T follicular helper cell (primary cell): ENCODE data around the gene VGLL3.
"Not testable (repeated sequence)": the region's sequence is repeated elsewhere in the genome, so short reads cannot be mapped to it uniquely, and the experiment has no call there.

ENCODE experiments used
- DNase-seq: peaks from one replicate; pipeline ENCODE4 v3.0.0-alpha.2; 2020; ENCODE audit warnings: low read depth
- total RNA-seq, 2 experiments: gene quantifications; one replicate each; lab custom pipeline; 2026; lab: John Stamatoyannopoulos, UW

The VGLL3 gene
- total RNA-seq: 0 reads per million in 2 experiments

- no peak for DNase-seq
These were observed at the start of gene VGLL3 for GRCh38 chr3:86990734-86991481. TSS of gene VGLL3 (minus strand) at chr3:86991149. CDS start at chr3:86990743, 406 bp downstream.

- no peak for DNase-seq
These were observed 46.7 kb upstream of the VGLL3 start for GRCh38 chr3:87037652-87038051.

GRCh38 chr3:87036671-87037070, 45.7 kb upstream of the VGLL3 start:
- DNase-seq: no peak

- no peak for DNase-seq
These were observed 44.4 kb upstream of the VGLL3 start for GRCh38 chr3:87035339-87035738.

GRCh38 chr3:87033205-87033604, 42.3 kb upstream of the VGLL3 start:
- no peak for DNase-seq

- DNase-seq: no peak
These were observed 35.0 kb upstream of the VGLL3 start for GRCh38 chr3:87025661-87026645.

GRCh38 chr3:87017370-87017769, 26.4 kb upstream of the VGLL3 start:
- DNase-seq: not testable (repeated sequence)

- no peak for DNase-seq
These were observed 18.3 kb upstream of the VGLL3 start for GRCh38 chr3:87009271-87009670.

- no peak for DNase-seq
These were observed 16.0 kb upstream of the VGLL3 start for GRCh38 chr3:87006844-87007439.

GRCh38 chr3:87004883-87005282, 13.9 kb upstream of the VGLL3 start:
- no peak for DNase-seq

- DNase-seq: no peak
These were observed 11.4 kb upstream of the VGLL3 start for GRCh38 chr3:87002346-87002745.

GRCh38 chr3:87001473-87002098, 10.6 kb upstream of the VGLL3 start:
- no peak for DNase-seq

GRCh38 chr3:87000940-87001339, 10.0 kb upstream of the VGLL3 start:
- DNase-seq: no peak

GRCh38 chr3:86998569-86998968, 7.6 kb upstream of the VGLL3 start:
- no peak for DNase-seq

- DNase-seq: no peak
These were observed 5.5 kb upstream of the VGLL3 start for GRCh38 chr3:86996261-86996955.

GRCh38 chr3:86995537-86995936, 4.6 kb upstream of the VGLL3 start:
- no peak for DNase-seq

- DNase-seq: no peak
These were observed 2.8 kb upstream of the VGLL3 start for GRCh38 chr3:86993704-86994103.

GRCh38 chr3:86991840-86992435, 989 bp upstream of the VGLL3 start:
- DNase-seq: no peak

- DNase-seq: no peak
These were observed 500 bp upstream of the VGLL3 start for GRCh38 chr3:86991482-86991815.

GRCh38 chr3:86990012-86990733, 776 bp downstream of the VGLL3 start:
- no peak for DNase-seq
